Urinary bladder (tissue), 4 donors: Measurements from ENCODE around the gene SF1. TPM values are rescaled to one million over a fixed set of nuclear protein-coding genes. Genes with fewer than 3 reads are reported as not detected.
"Not testable (repeated sequence)": the region's sequence is repeated elsewhere in the genome, so short reads cannot be mapped to it uniquely, and the experiment has no call there.

Source experiments
- DNase-seq: peaks from one replicate; pipeline ENCODE4 v3.0.0-alpha.2; 2015; ENCODE audit errors: extremely low spot score
- H3K27ac ChIP-seq: one replicate; pipeline ENCODE4 v1.5.1; 2013; ENCODE audit warnings: low read depth, mild to moderate bottlenecking, moderate library complexity
- H3K36me3 ChIP-seq: one replicate; pipeline ENCODE4 v1.6.1; 2013; ENCODE audit warnings: mild to moderate bottlenecking, moderate library complexity; ENCODE audit not compliant: insufficient read depth
- H3K4me1 ChIP-seq: one replicate; pipeline ENCODE4 v1.6.1; 2013; ENCODE audit warnings: mild to moderate bottlenecking, moderate library complexity; ENCODE audit not compliant: insufficient read depth
- H3K4me3 ChIP-seq: one replicate; pipeline ENCODE4 v1.5.1; 2013; ENCODE audit warnings: low read depth, low read length
- WGBS: extraction: QIAGEN DNeasy Blood & Tissue Kit; methylation state at CpG from one replicate; pipeline ENCODE4 v1.1.7; 2013; 5-methylcytosine and 5-hydroxymethylcytosine counted together
- polyA plus RNA-seq: library from polyadenylated mRNA; stranded (reverse); fragments of 200-250 nt; gene quantifications from one replicate; pipeline ENCODE4 v1.2.3, GENCODE V29; 2013
- total RNA-seq: library from RNA; depleted of rRNA; stranded (reverse); fragments of >200 nt; gene quantifications from one replicate; pipeline ENCODE4 v1.2.3, GENCODE V29; 2014
- donor health status: healthy with polysubstance abuse.
- donor health status: healthy.

SF1 gene
- total RNA-seq (111 TPM), polyA plus RNA-seq (115 TPM)

GRCh38 chr11:64778473-64779298 is at the start of gene SF1:
Gene SF1 (minus strand): TSS chr11:64778542. CDS start chr11:64778392, 150 bp downstream.
- Histone ChIP-seq H3K27ac (peak within 1 kb of the TSS; percentile 99), H3K4me1 (no peaks in the 10 kb centered on the region), H3K36me3 (peaks cover 1% of the 10 kb centered on the region), H3K4me3 (peak within 1 kb of the TSS; percentile 100)
- DNase-seq, result peak; percentile 100
- WGBS, result under 1% methylated on average over 80 of the region's 80 CpGs

GRCh38 chr11:64827451-64827839 is 49.1 kb upstream of the SF1 start:
- Histone ChIP-seq H3K27ac (no peak overlapping the region), H3K4me3 (no peak overlapping the region), H3K36me3 (no peaks in the 10 kb centered on the region), H3K4me1 (no peaks in the 10 kb centered on the region)
- 92% methylated on average over 22 of the region's 22 CpGs for WGBS
- no peak for DNase-seq

GRCh38 chr11:64826578-64827450 is 48.5 kb upstream of the SF1 start:
- Histone ChIP-seq H3K36me3 (no peaks in the 10 kb centered on the region), H3K4me3 (no peak overlapping the region), H3K4me1 (no peaks in the 10 kb centered on the region), H3K27ac (no peak overlapping the region)
- 92% methylated on average over 52 of the region's 52 CpGs for WGBS
- no peak for DNase-seq

DNA sequence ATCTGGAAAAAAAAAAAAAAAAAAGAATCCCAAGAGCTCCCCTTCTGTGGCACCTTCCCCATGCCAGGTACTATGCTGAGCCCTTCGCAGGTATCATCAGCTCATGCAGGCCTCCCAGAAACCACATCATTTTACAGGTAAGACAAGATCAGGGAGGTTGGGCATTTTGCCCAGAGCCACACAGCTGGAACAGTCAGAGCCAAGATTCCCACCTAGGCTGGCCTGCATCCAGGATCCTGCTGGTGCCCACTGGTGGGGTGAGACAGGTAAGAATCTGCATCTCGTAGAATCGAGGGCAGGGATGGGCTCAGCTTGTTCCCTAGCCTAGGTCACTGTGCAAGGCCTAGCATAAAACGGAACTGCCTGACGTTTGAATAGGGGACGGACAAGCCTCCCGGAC is 47.7 kb upstream of the SF1 start:
- Histone ChIP-seq H3K27ac (no peak overlapping the region), H3K36me3 (no peaks in the 10 kb centered on the region), H3K4me1 (no peaks in the 10 kb centered on the region), H3K4me3 (no peak overlapping the region)
- no peak for DNase-seq
- WGBS, result 91% methylated on average over 7 of the region's 7 CpGs

- Histone ChIP-seq H3K4me3 (no peak overlapping the region), H3K27ac (no peak overlapping the region), H3K36me3 (no peaks in the 10 kb centered on the region), H3K4me1 (no peaks in the 10 kb centered on the region)
- DNase-seq, result no peak
- WGBS, result 61% methylated on average over 11 of the region's 11 CpGs
These were observed 45.3 kb upstream of the SF1 start for GRCh38 chr11:64823568-64824119.

DNA sequence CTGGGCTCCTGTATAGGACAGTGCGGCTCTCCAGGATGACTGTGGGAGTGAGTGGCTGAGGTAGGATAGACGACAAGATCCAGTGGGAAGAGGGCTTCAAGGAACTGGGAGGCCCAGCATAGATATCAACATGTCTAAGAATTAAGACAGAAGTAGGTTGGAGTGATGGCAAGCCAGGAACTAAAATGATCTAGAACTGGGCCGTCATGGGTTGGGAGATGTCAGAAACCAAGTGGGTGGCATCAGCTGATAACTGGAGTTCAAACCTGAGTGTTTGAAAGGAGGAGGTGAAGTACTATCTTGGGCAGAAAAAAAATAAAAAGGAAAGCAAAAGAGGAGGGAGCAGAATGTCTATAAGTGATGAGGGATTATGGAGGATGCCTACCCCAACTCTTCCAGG is 39.1 kb upstream of the SF1 start:
- H3K27ac ChIP-seq, result no peak overlapping the region
- DNase-seq, result no peak
- 84% methylated on average over 3 of the region's 3 CpGs for WGBS

DNA sequence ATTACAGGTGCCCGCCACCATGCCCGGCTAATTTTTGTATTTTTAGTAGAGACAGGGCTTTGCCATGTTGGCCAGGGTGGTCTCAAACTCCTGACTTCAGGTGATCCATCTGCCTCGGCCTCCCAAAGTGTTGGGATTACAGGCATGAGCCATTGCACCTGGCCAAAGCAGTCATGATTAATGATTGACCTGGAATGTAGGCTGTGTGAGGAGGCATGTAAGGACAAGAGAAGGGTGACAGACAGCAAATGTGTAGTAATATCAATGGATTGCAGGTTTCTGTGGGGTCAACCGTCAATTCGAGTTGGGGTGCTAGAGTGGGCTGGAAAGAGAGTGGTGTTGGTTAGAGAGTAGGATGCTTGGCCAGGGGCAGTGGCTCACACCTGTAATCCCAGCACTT is 37.1 kb upstream of the SF1 start:
- not testable (repeated sequence) for DNase-seq, H3K4me1 ChIP-seq, H3K27ac ChIP-seq, H3K36me3 ChIP-seq, H3K4me3 ChIP-seq
- WGBS, result 79% methylated on average over 5 of the region's 5 CpGs

More for the DNA sequence above, 39.1 kb upstream of the SF1 start:
- Histone ChIP-seq H3K4me1 (no peaks in the 10 kb centered on the region), H3K4me3 (no peak overlapping the region), H3K36me3 (no peaks in the 10 kb centered on the region)

DNA sequence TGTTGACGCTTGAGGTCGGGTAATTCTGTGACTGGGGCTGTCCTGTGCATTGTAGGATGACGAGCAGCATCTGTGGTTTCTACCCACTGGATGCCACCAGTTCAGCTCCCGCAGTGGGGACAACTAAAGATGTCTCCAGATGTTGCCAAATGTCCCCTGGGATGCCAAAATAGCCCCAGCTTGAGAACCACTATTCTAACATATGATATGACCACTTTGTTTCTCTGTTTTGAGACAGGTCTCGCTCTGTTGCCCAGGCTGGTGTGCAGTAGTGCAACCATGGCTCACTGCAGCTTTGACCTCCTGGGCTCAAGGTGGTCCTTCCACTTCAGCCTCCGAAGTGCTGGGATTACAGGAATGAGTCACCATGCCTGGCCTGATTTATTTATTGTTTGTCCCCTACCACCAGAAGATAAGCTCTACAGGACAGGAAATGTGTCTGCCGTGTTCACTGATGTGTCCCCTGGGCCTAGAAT is 36.4 kb upstream of the SF1 start:
- Histone ChIP-seq H3K4me1 (no peaks in the 10 kb centered on the region), H3K36me3 (no peaks in the 10 kb centered on the region), H3K27ac (no peak overlapping the region), H3K4me3 (no peak overlapping the region)
- DNase-seq, result no peak
- 51% methylated on average over 7 of the region's 7 CpGs for WGBS

- no peak overlapping the region for H3K27ac ChIP-seq
- WGBS, result 87% methylated on average over 5 of the region's 5 CpGs
- no peaks in the 10 kb centered on the region for H3K36me3 ChIP-seq
- no peaks in the 10 kb centered on the region for H3K4me1 ChIP-seq
- no peak for DNase-seq
- no peak overlapping the region for H3K4me3 ChIP-seq
These were observed 35.5 kb upstream of the SF1 start for GRCh38 chr11:64813826-64814225.

GRCh38 chr11:64810891-64811272 is 32.5 kb upstream of the SF1 start:
- WGBS, result 48% methylated on average over 17 of the region's 17 CpGs
- no peaks in the 10 kb centered on the region for H3K4me1 ChIP-seq
- no peaks in the 10 kb centered on the region for H3K36me3 ChIP-seq
- no peak overlapping the region for H3K27ac ChIP-seq
- peak overlapping the region; percentile 72 for H3K4me3 ChIP-seq
- no peak for DNase-seq

DNA sequence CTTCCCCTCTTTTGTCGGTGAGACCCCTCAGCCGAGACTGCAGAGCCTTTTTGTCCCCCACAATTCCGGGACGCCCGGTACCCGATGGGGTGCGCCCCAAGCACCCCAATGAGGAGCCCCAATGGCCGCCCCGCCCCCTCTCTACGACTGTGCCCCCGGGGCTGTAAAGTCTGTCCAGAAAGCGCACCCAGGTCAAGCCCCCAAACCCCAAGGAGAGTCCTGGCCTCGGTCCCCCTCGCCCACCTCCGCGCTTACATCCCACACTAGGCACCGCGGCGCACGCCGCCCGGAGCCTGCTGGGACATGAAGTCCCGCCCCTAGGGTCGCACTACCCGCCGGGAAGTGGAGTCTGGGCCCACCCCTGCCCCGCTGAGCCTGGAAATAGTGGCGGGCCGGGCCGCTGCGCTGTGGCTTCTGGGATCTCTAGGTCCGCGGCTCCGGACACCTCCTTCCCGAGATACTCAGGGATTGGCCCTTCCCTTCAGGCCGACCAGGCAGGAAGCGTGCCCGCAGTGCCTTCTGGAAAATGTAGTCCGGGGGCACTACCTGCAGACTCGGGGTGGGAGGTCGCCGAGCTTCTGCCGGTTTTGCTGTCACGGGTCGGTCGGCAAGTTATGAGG is 32.0 kb upstream of the SF1 start, which contains the start of gene MEN1:
Gene MEN1 (minus strand): TSS at position 281 of the 620 bp plus-strand sequence. CDS start 442 bp downstream, outside the sequence.
- peak; percentile 91 for DNase-seq
- peak within 1 kb of the TSS; percentile 72 for H3K4me3 ChIP-seq

DNA sequence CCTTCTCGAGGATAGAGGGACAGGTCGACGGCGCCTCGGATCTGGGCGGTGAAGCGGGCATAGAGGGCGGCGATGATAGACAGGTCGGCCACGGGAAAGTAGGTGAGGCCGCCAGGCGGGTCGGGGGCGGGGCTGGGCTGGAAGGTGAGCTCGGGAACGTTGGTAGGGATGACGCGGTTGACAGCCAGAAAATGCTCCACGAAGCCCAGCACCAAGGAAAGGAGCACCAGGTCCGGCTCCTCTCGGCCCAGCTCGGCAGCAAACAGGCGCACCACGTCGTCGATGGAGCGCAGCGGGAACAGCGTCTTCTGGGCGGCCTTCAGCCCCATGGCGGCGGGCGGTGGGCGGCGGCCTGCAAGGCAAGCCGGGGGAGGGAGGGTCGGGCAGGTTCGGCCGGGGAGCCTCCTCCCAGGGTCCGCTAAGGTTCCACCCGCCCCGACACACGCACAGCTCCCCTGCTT is 31.5 kb upstream of the SF1 start:
- WGBS, result 3% methylated on average over 44 of the region's 44 CpGs
- Histone ChIP-seq H3K4me3 (peak overlapping the region; percentile 72), H3K4me1 (no peaks in the 10 kb centered on the region), H3K27ac (peak overlapping the region; percentile 68), H3K36me3 (no peaks in the 10 kb centered on the region)
- DNase-seq, result no peak

More for the DNA sequence above, 32.0 kb upstream of the SF1 start, which contains the start of gene MEN1:
- no peaks in the 10 kb centered on the region for H3K4me1 ChIP-seq
- under 1% methylated on average over 46 of the region's 46 CpGs for WGBS
- no peaks in the 10 kb centered on the region for H3K36me3 ChIP-seq
- H3K27ac ChIP-seq, result peak within 1 kb of the TSS; percentile 68

GRCh38 chr11:64805481-64805880 is 27.1 kb upstream of the SF1 start:
- Histone ChIP-seq H3K27ac (no peak overlapping the region), H3K36me3 (no peaks in the 10 kb centered on the region), H3K4me1 (no peaks in the 10 kb centered on the region), H3K4me3 (no peak overlapping the region)
- no peak for DNase-seq
- 92% methylated on average over 9 of the region's 9 CpGs for WGBS
